GM21381 (cell line): Measurements from ENCODE around the gene TRPM1.

Source experiments
- ATAC-seq: cut with Tn5 transposase; IDR thresholded peaks from one replicate; pipeline ENCODE4 v1.9.1; 2021; ENCODE audit warnings: mild to moderate bottlenecking, moderate library complexity; ENCODE audit not compliant: unreplicated experiment

Gene TRPM1

GRCh38 chr15:31085359-31085758, 16.2 kb downstream of the TRPM1 start:
- ATAC-seq: no peak

GRCh38 chr15:31084176-31084575, 17.3 kb downstream of the TRPM1 start:
- no peak for ATAC-seq

DNA sequence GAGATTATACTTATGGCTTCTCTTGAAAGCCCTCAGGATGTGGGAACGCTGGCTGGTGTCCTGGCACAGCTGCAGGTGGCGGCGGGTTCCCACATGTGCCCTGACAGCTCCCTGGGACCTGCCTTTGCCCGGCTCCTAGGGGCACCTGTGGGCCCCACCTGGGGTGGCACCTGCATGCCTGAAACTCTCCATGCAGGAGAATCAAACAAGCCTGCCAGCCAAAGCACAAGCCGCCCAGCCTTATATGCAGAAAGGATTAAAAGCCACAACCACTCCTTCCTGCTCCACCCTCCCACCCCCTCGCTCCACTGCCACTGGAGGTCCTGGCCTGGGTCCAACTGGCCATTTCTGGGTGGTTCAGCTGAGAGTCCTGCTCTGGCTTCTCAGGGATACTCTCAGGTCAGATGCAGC, 18.1 kb downstream of the TRPM1 start:
- ATAC-seq: no peak

DNA sequence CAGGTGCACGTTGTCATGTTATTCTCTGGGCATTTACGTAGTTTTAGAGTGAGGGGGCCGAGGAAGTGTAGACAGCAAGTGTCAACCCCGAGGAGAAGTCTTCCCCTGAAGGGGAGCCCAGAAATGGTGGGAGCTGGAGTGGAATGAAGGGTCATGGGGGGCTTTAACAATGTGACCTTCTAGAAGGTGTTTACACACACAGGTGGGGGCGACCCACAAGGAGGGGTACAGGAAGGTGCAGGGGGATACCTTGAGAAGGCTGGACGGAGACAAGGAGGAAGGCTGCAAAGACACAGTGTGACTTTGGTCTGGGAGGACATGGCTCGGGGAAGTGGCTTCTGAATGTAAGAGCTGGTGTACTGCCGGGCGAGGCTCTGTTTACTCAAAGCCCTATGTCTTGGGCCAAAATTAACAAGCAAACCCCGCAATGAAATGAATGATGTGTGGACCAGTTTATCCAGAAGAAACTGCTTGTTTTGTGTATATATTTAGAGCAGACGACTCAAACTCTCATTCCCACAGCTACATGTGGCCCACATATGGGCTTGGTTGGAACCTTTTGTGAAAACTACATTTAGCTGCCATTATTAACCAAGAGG, 18.7 kb downstream of the TRPM1 start:
- ATAC-seq: no peak

DNA sequence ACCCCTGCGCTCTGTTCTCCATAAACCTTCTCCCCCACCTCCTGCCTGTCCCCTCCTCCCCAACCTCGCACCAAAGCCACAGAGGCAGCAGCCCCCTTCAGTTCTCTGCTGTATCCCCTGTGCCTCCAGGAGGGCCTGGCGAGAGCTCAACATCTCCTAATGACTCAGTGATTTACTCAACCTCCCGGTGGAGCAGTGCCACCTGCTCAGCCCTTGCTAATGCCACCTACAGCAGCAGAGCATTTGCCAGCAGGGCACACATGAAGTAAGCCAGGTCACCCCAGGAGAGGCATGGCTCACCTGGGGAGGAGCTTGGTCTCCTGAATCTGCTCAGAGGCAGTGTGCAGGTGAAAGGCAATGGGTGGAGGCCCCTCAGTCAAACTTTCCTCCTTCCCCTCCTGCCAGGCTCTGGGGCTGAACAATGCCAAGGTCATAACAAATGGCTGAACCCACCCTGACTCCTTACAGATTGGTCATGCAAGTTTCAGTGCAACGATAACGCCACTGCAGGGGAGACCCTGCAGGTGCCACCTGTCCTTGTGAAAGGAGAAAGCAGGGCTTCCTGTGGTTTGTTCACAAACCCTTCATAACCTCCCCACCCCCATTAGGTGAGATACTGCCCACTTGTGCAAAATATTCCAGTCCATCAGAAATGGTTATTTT, 19.8 kb downstream of the TRPM1 start:
- ATAC-seq: no peak

GRCh38 chr15:31081056-31081455, 20.5 kb downstream of the TRPM1 start:
- ATAC-seq: no peak

- no peak for ATAC-seq
These were observed 20.9 kb downstream of the TRPM1 start for GRCh38 chr15:31080591-31081014.

DNA sequence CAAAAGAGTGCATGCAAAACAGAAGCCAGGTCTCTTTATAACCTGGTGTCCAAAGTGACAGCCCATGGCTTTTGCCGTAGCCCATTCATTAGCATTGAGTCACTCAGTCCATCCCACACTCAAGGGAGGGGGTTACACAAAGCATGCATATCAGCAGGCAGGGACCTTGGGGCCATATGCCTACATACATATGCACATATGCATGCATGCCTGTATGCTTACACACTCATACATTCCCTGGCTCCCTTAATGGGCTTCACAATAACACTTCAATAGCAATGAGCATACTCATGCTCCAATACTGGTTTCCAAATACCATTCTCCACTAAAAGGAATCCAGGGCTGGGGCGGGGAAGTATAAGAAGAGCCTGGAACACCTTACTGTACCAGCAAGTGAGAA, 22.0 kb downstream of the TRPM1 start:
- ATAC-seq: no peak

- ATAC-seq: no peak
These were observed 23.1 kb downstream of the TRPM1 start for GRCh38 chr15:31078471-31078870.

- no peak for ATAC-seq
These were observed 23.6 kb downstream of the TRPM1 start for GRCh38 chr15:31077941-31078340.

- ATAC-seq: no peak
These were observed 24.3 kb downstream of the TRPM1 start for GRCh38 chr15:31077181-31077580.

- ATAC-seq: no peak
These were observed 27.2 kb downstream of the TRPM1 start for GRCh38 chr15:31074321-31074720.

DNA sequence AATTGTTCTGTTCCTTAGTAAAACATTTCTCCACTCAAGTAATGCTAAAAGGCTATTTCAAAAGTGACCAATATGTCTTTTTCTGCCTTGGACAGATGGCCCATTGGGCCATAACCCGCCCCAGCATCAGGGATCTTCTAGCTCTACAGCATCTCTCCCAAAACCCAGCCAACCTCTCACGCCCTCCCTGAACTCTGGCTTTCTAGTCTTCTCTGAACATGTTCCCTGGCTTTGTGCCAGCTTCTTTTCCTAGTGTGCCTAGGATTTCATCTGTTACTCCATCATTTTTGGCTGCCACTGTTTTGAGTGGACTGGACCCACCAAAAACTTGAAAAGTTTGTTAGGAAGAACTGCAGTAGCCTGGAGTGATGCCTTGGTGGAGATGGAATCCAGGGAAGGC, 30.7 kb downstream of the TRPM1 start:
- ATAC-seq: no peak

DNA sequence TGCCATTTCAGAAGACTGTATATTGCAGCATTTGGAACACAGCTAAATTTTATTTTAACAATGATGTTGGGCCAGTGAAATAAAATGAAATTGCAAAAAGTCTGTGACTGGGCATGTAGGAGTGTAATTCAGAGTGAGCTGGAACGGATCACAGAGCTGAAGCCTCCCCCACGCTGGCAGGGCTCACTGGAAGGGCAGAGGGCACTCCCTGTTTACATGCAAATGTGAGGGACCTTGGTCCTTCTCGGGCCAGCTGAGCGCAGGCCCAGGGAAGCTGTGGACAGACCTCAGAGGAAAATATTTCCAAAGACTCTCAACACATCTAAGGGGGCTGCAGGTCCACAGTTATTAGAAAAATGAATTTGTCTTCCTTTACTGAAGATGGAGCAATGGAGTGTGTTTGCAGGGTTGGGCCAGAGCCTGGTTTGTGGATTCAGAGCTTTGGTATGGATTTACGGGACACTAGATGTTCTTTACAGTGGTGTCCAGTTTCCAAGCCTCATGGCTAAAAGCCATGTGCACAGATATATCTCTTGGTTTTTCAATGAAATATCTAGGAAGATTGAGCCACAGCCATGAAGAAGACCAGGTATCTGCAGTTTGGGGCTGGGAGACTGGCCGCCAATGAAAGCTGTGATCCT, 32.0 kb downstream of the TRPM1 start:
- no peak for ATAC-seq

DNA sequence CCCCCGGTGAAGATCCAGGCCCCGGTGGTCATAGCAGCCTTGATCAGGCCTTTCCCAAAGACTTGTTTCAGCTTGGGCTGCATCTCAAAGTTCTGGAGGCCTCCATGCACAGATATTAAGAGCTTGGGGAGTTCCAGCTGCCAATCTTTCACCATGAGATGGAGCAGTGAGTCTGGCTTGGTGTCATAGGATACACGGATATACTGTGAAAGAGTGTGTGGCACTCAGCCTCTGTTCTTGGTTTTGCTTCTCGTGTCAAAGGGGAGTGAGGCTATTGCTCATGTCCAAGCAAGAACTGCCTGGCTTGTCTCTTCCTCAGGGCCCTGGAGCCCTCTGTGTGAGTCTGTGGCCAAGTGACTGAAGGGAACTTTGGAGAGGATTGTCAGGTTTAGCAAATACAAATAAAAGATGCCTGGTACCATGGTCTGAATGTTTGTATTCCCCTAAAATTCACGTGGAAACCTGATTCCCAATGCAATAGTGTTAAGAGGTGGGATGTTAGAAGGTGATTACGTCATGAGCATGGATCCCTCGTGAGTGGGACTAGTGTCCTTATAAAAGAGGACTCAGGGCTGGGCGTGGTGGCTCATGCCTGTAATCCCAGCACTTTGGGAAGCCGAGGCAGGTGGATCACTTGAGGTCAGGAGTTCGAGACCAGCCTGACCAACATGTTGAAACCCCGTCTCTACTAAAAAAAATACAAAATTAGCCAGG, 33.5 kb downstream of the TRPM1 start:
- no peak for ATAC-seq

DNA sequence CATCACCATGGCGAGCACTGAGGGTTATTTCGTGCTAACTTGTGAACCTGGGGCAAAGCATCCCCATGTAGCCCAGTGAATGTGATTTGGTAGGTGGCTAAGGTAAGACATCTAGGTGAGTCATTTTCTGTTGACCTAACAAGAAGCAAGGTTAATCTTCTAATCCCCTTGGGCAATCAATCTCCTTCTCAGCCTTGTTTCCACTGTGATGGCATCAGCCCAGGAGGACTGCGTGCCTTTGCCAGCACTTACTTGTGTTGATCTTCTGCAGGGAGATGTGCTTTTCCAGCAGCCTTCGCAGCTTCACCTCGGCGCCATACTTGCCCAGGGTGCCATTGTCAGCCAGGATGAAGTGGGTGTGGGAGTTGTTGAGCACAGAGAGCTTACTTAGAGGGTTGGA, 35.7 kb downstream of the TRPM1 start:
- ATAC-seq: no peak

DNA sequence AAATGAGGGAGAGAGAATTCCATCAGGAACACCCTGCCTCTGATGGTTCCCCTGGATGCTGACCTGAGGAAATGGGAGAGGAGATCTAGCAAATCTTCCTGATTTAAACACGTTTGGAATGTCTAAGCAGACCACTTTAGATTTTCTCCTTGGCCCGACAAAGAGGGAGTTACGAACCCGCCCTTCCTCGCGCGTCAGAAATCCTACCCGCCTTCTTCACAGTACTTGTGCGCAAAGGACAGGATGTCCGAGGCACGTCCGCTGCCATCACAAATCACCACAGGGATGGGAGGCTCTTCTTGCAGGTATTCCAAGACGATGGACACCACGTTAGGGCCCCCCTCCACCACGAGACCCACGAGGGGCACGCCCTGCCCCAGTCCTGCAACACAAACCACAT, 38.6 kb downstream of the TRPM1 start:
- ATAC-seq: no peak

- no peak for ATAC-seq
These were observed 39.1 kb downstream of the TRPM1 start for GRCh38 chr15:31062310-31062847.

DNA sequence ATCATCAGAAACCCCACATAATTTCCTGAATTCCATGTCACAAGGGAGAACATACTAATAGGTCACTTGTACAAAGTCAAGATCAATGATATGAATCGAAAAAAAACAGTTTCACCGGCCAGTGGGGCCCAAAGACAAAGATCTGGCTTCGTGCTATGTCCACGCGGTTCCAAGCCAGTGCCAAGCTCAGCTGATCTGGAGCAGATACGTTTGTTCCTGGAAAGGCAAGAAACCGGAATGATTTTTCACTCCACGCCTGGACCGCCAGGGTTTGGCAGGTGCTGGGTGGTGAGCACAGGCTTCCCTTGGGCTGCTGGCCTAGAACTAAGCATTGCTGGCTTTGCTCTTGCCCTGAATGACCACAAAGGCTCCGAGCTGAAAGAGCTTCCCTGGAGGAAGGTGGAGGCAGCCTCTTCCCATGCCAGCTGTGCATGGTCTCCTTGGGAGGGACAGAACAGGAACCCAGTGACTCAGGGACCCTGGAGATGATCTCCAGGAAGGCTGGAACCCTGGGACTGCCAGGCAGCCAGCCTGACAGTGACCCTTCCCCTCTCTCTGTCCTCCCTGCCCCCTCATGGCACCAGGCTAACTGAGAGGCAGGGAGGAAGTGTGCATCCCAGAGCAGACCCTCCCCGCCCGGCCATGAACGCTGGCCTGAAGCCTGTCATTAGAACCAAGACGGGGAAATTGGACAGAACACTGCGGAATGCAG, 40.9 kb downstream of the TRPM1 start:
- no peak for ATAC-seq

- no peak for ATAC-seq
These were observed 43.1 kb downstream of the TRPM1 start for GRCh38 chr15:31058236-31058962.
